Choroid plexus epithelial cell (primary cell): Measurements from ENCODE around the gene NEURL3.

Experiments
- DNase-seq: peaks from one replicate; pipeline ENCODE4 v3.0.0-alpha.2; 2010; ENCODE audit warnings: low read depth
- H3K4me3 ChIP-seq: 2 replicates; pipeline ENCODE4 v1.5.1; 2011; ENCODE audit warnings: low read depth, mild to moderate bottlenecking, control low read depth, low read length, moderate library complexity
- CTCF ChIP-seq: conservative IDR thresholded peaks from 2 replicates; pipeline ENCODE4 v1.5.1; 2011; ENCODE audit warnings: low read depth, mild to moderate bottlenecking, control low read depth, inconsistent platforms, low read length, moderate library complexity

The NEURL3 gene

GRCh38 chr2:96509847-96510230 is 4.7 kb upstream of the NEURL3 start:
- no peak overlapping the region for H3K4me3 ChIP-seq
- no peak for TF ChIP-seq CTCF
- no peak for DNase-seq

- TF ChIP-seq CTCF: peak; percentile 95
- DNase-seq: peak; percentile 91
- H3K4me3 ChIP-seq: no peak overlapping the region
Observed at GRCh38 chr2:96509114-96509846, 4.1 kb upstream of the NEURL3 start.

GRCh38 chr2:96508521-96509113 is 3.5 kb upstream of the NEURL3 start:
- no peak overlapping the region for H3K4me3 ChIP-seq
- no peak for TF ChIP-seq CTCF

GRCh38 chr2:96507957-96508520 is 2.9 kb upstream of the NEURL3 start:
- peak; percentile 38 for DNase-seq
- peak; percentile 73 for TF ChIP-seq CTCF
- H3K4me3 ChIP-seq: peak overlapping the region; percentile 47

More at GRCh38 chr2:96508521-96509113, 3.5 kb upstream of the NEURL3 start:
- DNase-seq: no peak

GRCh38 chr2:96506907-96507240 is 1.7 kb upstream of the NEURL3 start:
- no peak overlapping the region for H3K4me3 ChIP-seq
- no peak for DNase-seq
- no peak for TF ChIP-seq CTCF

- no peak overlapping the region for H3K4me3 ChIP-seq
- no peak for TF ChIP-seq CTCF
- no peak for DNase-seq
Observed at GRCh38 chr2:96506016-96506906, 1.1 kb upstream of the NEURL3 start.
